Effector CD4-positive, alpha-beta T cell (primary cell): ENCODE data around the gene GRID2.

Experiments
- DNase-seq: peaks from one replicate; pipeline ENCODE4 v3.0.0-alpha.2; 2020

The GRID2 gene

DNA sequence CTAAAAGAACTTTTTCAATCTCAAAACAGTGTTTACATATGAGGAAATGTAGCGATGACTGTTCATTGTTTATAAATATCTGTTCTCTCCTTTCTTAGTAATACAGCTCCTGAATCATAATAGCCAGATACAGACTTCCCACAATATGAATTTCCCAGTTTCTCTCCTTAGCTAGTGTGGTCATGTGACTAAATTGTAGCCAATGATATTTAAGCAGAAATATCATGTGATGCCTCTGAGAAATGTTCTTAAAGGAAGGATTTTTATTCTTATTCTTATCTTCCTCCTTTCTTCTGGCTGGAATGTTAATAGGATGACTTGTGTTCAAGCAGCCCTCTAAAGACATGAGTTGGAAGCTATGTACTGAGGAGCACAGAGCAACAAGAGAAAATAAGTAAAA, 1141.1 kb downstream of the GRID2 start:
- no peak for DNase-seq

- no peak for DNase-seq
These were observed 1142.3 kb downstream of the GRID2 start for GRCh38 chr4:93446038-93446437.

- DNase-seq, result no peak
These were observed 1145.0 kb downstream of the GRID2 start for GRCh38 chr4:93448691-93449293.

GRCh38 chr4:93451954-93452353, 1148.2 kb downstream of the GRID2 start:
- DNase-seq, result no peak

GRCh38 chr4:93461541-93461940, 1157.8 kb downstream of the GRID2 start:
- DNase-seq, result no peak

DNA sequence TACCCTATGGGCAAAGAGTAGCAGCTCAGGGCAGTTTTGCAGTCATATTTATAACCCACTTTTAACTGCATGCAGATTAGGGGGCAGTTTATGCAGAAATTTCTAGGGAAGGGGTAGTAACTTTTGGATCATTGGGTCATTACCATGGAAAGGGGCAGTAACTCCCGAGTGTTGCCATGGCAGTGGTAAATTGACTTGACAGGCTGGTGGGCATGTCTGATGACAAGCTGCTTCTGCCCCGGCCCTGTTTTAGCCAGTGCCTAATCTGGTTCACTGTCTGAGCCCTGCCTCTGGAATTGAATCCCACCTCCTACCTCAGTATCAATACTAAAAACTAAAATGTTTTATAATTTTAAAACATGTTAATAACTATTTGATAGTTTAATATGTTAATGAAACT, 1162.7 kb downstream of the GRID2 start:
- no peak for DNase-seq

DNA sequence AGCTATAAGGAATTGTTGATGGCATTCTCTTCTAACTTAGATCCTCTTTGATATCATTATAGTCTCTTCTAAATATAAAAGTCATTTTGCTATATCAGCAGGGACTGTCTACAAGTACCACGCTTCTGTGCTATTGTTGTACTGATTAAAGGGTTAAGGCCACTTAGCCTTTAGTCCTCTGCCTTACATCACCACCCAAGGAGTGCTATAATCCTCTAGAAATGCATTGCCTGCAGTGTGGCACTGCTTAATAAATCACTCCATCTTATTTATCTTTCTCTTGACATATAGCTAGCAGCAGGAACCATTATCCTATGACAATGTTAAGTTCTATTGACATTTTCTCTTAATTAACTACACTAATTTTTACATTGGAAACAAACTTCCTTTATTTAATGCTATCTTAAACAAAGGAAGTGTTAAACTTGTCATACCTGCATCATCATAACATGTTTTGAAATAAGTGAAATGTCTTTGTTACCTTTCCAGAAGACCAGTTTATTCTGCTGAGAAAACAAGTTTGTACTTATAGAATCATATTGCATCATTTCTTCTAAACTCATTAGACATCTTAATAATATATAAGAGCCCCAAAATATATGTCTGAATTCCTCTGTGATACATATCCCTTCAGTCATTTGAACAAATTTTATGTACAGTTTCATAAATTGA, 1163.9 kb downstream of the GRID2 start:
- no peak for DNase-seq

GRCh38 chr4:93469560-93469959, 1165.8 kb downstream of the GRID2 start:
- DNase-seq, result no peak

DNA sequence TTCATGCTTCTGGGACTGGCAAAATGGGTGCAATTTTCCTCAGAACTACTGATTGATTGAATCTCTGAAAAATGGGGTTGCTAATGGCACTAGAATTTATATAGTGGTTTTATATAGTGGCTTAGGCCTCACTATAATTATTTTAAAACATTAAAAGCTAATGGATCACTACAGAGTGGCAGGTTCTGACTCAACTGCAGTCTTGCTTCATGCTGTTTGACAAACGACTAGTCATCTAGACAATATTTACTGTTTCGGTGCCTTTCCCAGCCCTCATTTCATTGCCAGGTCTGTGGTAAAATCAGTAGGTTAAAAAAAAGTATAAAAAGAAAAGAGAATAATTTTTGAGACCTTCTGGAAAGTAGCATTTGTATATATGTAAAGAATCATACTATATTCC, 1172.0 kb downstream of the GRID2 start:
- DNase-seq, result no peak

DNA sequence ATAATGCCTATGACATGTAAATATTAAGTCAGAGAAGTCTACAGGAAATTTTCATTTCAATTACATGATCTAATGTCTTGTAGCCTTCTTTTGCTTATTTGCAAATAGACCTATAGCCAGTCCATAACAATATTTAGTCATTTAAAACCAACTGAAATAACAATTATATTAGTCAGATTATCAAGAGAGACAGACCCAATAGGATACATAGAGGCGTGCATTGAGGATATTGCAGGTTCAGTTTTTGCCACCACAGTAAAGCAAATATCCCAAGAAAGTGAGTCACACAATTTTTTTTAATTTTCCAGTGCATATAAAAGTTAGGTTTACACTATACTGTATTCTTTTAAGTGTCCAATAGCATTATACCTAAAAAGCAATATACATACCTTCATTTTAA, 1175.0 kb downstream of the GRID2 start:
- DNase-seq, result no peak

- no peak for DNase-seq
These were observed 1176.7 kb downstream of the GRID2 start for GRCh38 chr4:93480452-93480851.

DNA sequence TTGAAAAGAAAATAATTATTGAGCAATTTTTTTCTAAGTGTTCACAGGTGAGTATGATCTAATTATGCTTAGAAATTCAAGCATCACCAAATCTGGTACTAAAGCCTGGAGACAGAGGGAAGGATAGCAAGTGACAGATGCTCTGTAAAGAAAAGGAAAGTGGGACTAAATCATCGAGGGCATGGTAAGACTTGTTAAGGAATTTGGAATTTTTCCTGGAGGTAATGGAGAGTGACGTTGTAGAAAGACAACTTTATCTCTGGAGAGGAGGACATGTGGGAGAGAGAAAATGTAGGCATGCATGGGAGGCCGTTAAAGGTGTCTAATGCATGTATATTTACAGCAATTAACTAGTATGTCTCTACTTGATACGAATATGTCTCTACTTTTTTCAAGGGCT, 1191.6 kb downstream of the GRID2 start:
- DNase-seq, result no peak

DNA sequence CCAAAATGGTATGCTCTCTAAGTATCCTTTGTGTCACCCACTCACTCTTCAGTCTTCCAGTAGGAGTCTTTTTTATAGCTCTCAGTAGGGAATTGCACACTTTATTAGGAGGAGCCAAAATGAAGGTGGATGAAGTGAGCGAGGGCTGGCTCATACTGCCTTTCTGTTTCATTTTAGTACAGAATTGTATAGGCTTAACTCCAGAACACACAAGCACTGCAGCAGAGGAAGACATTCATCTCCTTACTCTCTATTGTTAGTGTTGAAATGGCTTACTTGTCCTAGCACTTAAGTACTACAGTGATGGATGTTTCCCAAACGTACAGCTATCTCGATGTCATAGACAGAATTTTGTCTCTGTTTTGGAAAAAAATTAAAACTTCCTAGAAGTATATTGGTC, 1197.5 kb downstream of the GRID2 start:
- no peak for DNase-seq

DNA sequence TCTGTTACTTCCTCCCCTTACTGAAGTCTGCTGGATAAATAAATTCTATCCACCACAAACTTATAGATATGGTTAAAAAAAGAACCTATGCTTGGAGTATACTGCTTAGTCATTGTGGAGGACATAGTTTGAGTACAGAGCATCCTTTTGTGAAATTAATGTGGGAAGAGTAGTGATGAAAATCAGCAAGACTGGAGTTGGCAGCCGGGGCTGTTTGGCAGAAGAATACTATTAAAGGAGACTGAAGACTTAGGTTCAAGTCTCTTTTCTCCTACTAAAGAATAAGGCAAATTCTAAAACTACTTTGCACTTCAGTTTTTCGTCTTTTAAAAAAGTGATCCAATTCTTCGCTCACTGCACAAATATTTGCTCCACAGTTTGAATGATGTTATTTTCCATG, 1198.2 kb downstream of the GRID2 start:
- DNase-seq, result no peak

DNA sequence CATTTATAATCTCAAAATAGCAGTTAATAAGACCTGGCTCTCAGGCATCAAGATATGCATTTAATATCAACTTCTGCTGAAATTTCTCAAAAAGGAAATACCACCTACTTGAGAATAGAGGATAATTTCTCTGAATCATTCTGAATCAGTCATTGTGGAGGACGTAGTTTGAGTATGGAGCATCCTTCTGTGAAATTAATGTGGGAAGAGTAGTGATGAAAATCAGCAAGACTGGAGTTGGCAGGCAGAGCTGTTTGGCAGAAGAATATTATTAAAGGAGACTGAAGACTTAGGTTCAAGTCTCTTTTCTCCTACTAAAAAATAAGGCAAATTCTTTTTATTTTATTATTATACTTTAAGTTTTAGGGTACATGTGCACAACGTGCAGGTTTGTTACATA, 1199.2 kb downstream of the GRID2 start:
- DNase-seq, result no peak

DNA sequence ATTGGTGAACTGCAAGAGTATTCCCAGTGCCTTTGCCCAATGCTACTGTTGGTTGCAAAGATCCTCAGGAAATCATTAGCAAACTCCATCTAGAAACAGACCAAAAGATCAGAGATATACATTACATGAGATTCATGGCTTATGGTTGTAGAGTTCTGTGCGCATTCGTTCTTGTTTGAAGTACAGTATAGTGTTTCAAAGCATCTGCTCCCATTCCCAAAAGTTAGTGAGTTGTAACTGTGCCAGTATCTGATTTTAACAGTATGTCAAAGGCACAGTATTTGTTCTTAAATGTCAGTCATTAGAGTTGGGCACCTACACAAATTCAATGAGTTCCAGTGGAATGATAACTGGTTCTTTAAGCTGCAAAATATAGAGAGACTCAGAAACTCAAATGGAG, 1210.1 kb downstream of the GRID2 start:
- DNase-seq, result no peak

DNA sequence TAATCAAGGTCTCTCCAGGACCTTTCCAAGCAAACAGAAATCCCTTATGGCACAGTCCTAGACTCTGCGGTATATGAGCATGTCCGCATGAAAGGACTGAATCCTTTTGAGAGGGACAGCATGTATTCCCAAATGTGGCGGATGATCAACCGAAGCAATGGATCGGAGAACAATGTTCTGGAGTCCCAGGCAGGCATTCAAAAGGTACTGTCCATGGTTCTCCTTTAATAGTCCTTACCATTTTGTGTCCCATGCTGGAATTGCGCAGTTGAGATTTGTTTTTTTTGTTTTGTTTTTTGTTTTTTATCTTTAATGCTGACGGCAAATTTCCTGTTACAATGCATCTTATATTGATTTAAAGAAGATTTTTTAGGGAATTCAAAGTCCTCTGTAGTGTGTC, 1211.4 kb downstream of the GRID2 start:
- no peak for DNase-seq

GRCh38 chr4:93529692-93530372, 1226.1 kb downstream of the GRID2 start:
- no peak for DNase-seq

GRCh38 chr4:93532234-93532633, 1228.5 kb downstream of the GRID2 start:
- DNase-seq, result no peak

- no peak for DNase-seq
These were observed 1236.8 kb downstream of the GRID2 start for GRCh38 chr4:93540562-93540961.

- no peak for DNase-seq
These were observed 1258.1 kb downstream of the GRID2 start for GRCh38 chr4:93561842-93562241.

DNA sequence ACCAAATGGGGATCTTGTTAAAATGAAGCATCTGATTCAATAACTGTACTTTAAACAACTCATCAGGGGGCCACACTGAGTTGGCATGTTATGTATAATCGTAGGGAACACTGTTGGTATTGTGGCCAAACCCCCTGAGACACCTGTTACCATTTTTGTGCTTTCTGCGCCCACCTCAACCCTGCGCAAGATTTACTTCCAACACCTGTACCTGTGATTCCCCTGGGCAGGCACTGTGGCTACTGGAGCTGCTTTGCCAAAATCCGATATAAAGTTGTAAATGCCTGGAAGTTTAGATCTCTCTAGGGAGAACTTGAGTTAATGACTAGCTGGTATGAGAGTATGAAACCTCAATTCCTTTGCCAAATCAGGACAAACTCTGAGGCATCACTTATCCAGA, 1265.0 kb downstream of the GRID2 start:
- DNase-seq, result no peak

DNA sequence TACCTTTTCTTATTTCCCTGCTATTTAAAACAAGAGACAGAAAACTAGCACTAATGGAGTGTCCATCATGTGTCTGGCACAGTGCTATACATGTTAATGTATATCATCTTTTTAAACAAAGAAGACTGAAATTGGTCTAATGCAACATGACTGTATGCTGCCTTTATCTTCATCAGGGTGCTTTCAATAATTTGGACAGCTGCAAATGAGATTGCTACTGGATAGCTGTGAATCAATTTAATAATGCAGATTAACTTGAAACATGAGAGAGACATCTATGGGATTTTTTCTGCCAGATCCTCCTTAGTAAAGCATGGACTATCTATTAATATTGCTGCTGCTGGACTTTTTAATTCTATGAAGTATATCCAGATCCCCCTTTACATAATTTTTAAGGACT, 1269.5 kb downstream of the GRID2 start:
- no peak for DNase-seq

- no peak for DNase-seq
These were observed 1275.2 kb downstream of the GRID2 start for GRCh38 chr4:93578942-93579341.

GRCh38 chr4:93605163-93605562, 1301.4 kb downstream of the GRID2 start:
- DNase-seq, result no peak
